MM.1S (cell line): Measurements from ENCODE around the gene APH1B.

ENCODE experiments used
- DNase-seq: peaks from one replicate; pipeline ENCODE4 v3.0.0-alpha.2; 2015
- H2AFZ ChIP-seq: fragments of 300-600 bp; sonication (generic); 2 replicates; pipeline ENCODE4 v1.6.0; 2016; ENCODE audit warnings: antibody characterized with exemption, low read length
- H3F3A ChIP-seq: fragments of 300-600 bp; sonication (generic); 2 replicates; pipeline ENCODE4 v1.6.1; 2016; ENCODE audit warnings: mild to moderate bottlenecking, antibody characterized with exemption, low read length, moderate library complexity, mixed read lengths; ENCODE audit not compliant: insufficient read depth
- H3K27ac ChIP-seq: fragments of 300-600 bp; sonication (generic); 2 replicates; pipeline ENCODE4 v1.5.1; 2016; ENCODE audit warnings: mild to moderate bottlenecking, low read length
- H3K27me3 ChIP-seq: fragments of 300-600 bp; sonication (generic); replicated peaks from 2 replicates; pipeline ENCODE4 v1.6.0; 2016; ENCODE audit warnings: low read length; ENCODE audit not compliant: insufficient read depth
- H3K36me3 ChIP-seq: fragments of 300-600 bp; sonication (generic); replicated peaks from 2 replicates; pipeline ENCODE4 v1.6.1; 2016; ENCODE audit warnings: mild to moderate bottlenecking, low read length, mixed read lengths; ENCODE audit not compliant: insufficient read depth
- H3K4me1 ChIP-seq: fragments of 300-600 bp; sonication (generic); 2 replicates; pipeline ENCODE4 v1.6.1; 2016; ENCODE audit warnings: low read length, mixed read lengths
- H3K4me2 ChIP-seq: fragments of 300-600 bp; sonication (generic); 2 replicates; pipeline ENCODE4 v1.6.0; 2016; ENCODE audit warnings: low read depth, low read length
- H3K4me3 ChIP-seq: fragments of 300-600 bp; sonication (generic); 2 replicates; pipeline ENCODE4 v1.5.1; 2016; ENCODE audit warnings: low read length, mixed read lengths
- H3K79me2 ChIP-seq: fragments of 300-600 bp; sonication (generic); 2 replicates; pipeline ENCODE4 v1.6.1; 2016; ENCODE audit warnings: mixed run types, low read length, mixed read lengths
- H3K9ac ChIP-seq: fragments of 300-600 bp; sonication (generic); 2 replicates; pipeline ENCODE4 v1.6.1; 2016; ENCODE audit warnings: low read length, mixed read lengths
- H3K9me2 ChIP-seq: fragments of 300-600 bp; sonication (generic); replicated peaks from 2 replicates; pipeline ENCODE4 v1.6.1; 2016; ENCODE audit warnings: mild to moderate bottlenecking, low read length, mixed read lengths; ENCODE audit not compliant: insufficient read depth
- H3K9me3 ChIP-seq: fragments of 300-600 bp; sonication (generic); replicated peaks from 2 replicates; pipeline ENCODE4 v1.6.1; 2016; ENCODE audit warnings: mild to moderate bottlenecking, low read length, mixed read lengths; ENCODE audit not compliant: insufficient read depth
- H4K20me1 ChIP-seq: fragments of 300-600 bp; sonication (generic); 2 replicates; pipeline ENCODE4 v1.6.1; 2016; ENCODE audit warnings: mild to moderate bottlenecking, low read length, moderate library complexity, mixed read lengths; ENCODE audit not compliant: insufficient read depth
- CTCF ChIP-seq: fragments of 300-600 bp; sonication (generic); IDR thresholded peaks from 2 replicates; pipeline ENCODE4 v1.5.1; 2016; ENCODE audit warnings: antibody characterized with exemption, low read length, mixed read lengths
- EZH2 ChIP-seq: fragments of 300-600 bp; sonication (generic); optimal IDR thresholded peaks from 2 replicates; pipeline ENCODE3; 2017; ENCODE audit warnings: low read depth, mild to moderate bottlenecking, antibody characterized with exemption, low read length, mixed read lengths
- EZH2phosphoT487 ChIP-seq: fragments of 300-600 bp; sonication (generic); IDR thresholded peaks from 2 replicates; pipeline ENCODE4 v1.6.1; 2018; ENCODE audit warnings: antibody characterized with exemption, low read length

The APH1B gene

DNA sequence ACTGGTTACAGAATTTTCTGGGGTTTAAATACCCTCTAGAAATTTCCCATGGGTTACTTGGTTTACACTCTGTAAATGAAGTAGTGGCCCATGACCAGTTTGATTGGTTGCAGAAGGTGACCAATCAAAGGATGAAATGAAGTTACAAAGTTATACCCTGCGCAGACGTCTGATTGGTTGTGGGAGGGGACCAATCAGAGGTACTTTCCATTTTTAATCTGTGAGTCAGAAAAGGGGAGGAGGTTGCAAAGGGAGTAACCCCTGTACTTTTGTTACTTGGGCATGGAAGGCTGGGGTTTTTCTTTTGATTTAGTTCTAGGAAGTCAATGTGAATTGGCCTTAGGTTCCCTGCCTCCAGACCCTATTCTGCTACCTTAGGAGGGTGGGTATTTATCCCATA lies 18.7 kb upstream of the APH1B start:
- Histone ChIP-seq H3K4me3 (no peak overlapping the region), H3K9ac (no peak overlapping the region), H3K4me2 (no peak overlapping the region), H4K20me1 (no peaks in the 10 kb centered on the region), H3K27ac (no peak overlapping the region), H3K36me3 (no peaks in the 10 kb centered on the region), H3K27me3 (no peaks in the 10 kb centered on the region), H3K79me2 (no peaks in the 10 kb centered on the region), H3K9me2 (no peaks in the 10 kb centered on the region), H3F3A (no peaks in the 10 kb centered on the region), H2AFZ (no peak overlapping the region), H3K4me1 (no peaks in the 10 kb centered on the region), H3K9me3 (no peaks in the 10 kb centered on the region)
- DNase-seq = no peak
- no peak for TF ChIP-seq EZH2
- no peak for TF ChIP-seq EZH2phosphoT487
- no peak for TF ChIP-seq CTCF

DNA sequence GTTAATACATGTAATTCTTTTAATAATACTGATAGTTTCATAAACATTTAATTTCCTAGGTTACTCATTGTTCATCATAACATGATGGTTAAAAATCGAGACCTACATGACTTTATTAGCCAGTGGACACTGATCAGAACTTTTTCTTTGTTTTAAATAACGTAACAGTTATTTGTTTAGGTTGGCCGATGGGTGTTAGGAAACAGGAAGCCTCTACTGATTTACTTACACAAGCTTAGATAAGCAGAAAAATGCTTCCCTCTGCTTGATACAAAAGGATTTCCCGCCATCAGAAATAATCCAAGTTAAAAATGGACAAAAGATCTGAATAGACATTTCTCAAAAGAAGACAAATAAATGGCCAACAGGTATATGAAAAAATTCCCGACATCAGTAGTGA lies 16.6 kb upstream of the APH1B start:
- no peaks in the 10 kb centered on the region for H3K9me2 ChIP-seq
- no peak overlapping the region for H2AFZ ChIP-seq
- no peak for TF ChIP-seq CTCF
- DNase-seq = no peak
- H3K4me1 ChIP-seq = no peaks in the 10 kb centered on the region
- H3K36me3 ChIP-seq = no peaks in the 10 kb centered on the region
- no peak overlapping the region for H3K4me3 ChIP-seq
- H3F3A ChIP-seq = no peaks in the 10 kb centered on the region
- no peak overlapping the region for H3K9ac ChIP-seq
- H3K27me3 ChIP-seq = no peaks in the 10 kb centered on the region
- H3K79me2 ChIP-seq = no peaks in the 10 kb centered on the region
- H3K9me3 ChIP-seq = no peaks in the 10 kb centered on the region
- H4K20me1 ChIP-seq = no peaks in the 10 kb centered on the region
- no peak overlapping the region for H3K27ac ChIP-seq
- no peak overlapping the region for H3K4me2 ChIP-seq

GRCh38 chr15:63261311-63261710 lies 16.1 kb upstream of the APH1B start:
- Histone ChIP-seq H3K4me1 (no peaks in the 10 kb centered on the region), H3K4me3 (no peak overlapping the region), H3K79me2 (no peaks in the 10 kb centered on the region), H2AFZ (no peak overlapping the region), H3K36me3 (no peaks in the 10 kb centered on the region), H3K27me3 (no peaks in the 10 kb centered on the region), H3K27ac (no peak overlapping the region), H3K4me2 (no peak overlapping the region), H3K9me2 (no peaks in the 10 kb centered on the region), H3F3A (no peaks in the 10 kb centered on the region), H3K9ac (no peak overlapping the region), H3K9me3 (no peaks in the 10 kb centered on the region), H4K20me1 (no peaks in the 10 kb centered on the region)
- no peak for DNase-seq
- TF ChIP-seq EZH2phosphoT487 (no peak), EZH2 (no peak), CTCF (no peak)

GRCh38 chr15:63263519-63263918 lies 13.9 kb upstream of the APH1B start:
- Histone ChIP-seq H3K9me3 (no peaks in the 10 kb centered on the region), H3K4me2 (no peak overlapping the region), H3K9ac (no peak overlapping the region), H3K27me3 (no peaks in the 10 kb centered on the region), H3K27ac (no peak overlapping the region), H3K9me2 (no peaks in the 10 kb centered on the region), H3F3A (no peaks in the 10 kb centered on the region), H3K4me3 (no peak overlapping the region), H2AFZ (no peak overlapping the region), H3K79me2 (no peaks in the 10 kb centered on the region), H3K36me3 (no peaks in the 10 kb centered on the region), H3K4me1 (no peaks in the 10 kb centered on the region), H4K20me1 (no peaks in the 10 kb centered on the region)
- TF ChIP-seq CTCF (no peak), EZH2phosphoT487 (no peak), EZH2 (no peak)
- no peak for DNase-seq
